ENCODE measurements around the gene HEATR5B. TPM values are rescaled to one million over a fixed set of nuclear protein-coding genes. Genes with fewer than 3 reads are reported as not detected.
"Not testable (repeated sequence)": the region's sequence is repeated elsewhere in the genome, so short reads cannot be mapped to it uniquely, and the experiment has no call there.

Gene HEATR5B
- total RNA-seq, 1 experiment from 2014 or later, result 16.1 TPM

- H3K27me3 ChIP-seq (replicated peaks; ENCODE audit: control insufficient read depth, insufficient read depth, low read length), result no peaks in the 10 kb centered on the region
- no peaks in the 10 kb centered on the region for H3K9me3 ChIP-seq
- intact Hi-C loops (cut with micrococcal nuclease; ENCODE audit: unreplicated experiment), result no loop called here
- no peak for DNase-seq
- H3K4me3 ChIP-seq (ENCODE audit: low read depth, low read length), result no peak overlapping the region
- Mint-ChIP-seq H3K27me3 (ENCODE audit: insufficient read depth, unreplicated experiment) (no peaks in the 10 kb centered on the region), H3K36me3 (ENCODE audit: insufficient read depth, unreplicated experiment) (peaks cover 12% of the 10 kb centered on the region), H3K27ac (ENCODE audit: unreplicated experiment) (no peak overlapping the region), H3K9me3 (ENCODE audit: unreplicated experiment) (no peaks in the 10 kb centered on the region), H3K4me3 (ENCODE audit: unreplicated experiment) (no peak overlapping the region), H3K4me1 (ENCODE audit: low read depth, unreplicated experiment) (peaks cover 7% of the 10 kb centered on the region)
- no peak for TF ChIP-seq CTCF (IDR thresholded peaks at IDR 0.05; ENCODE audit: insufficient read depth in 1 of 2, low read depth in 1 of 2, low read length in 1 of 2, severe bottlenecking in 1 of 2, unreplicated experiment in 1 of 2)
- no peaks in the 10 kb centered on the region for H3K36me3 ChIP-seq (ENCODE audit: control insufficient read depth, insufficient read depth, low read length)
- ChIA-PET CTCF (interaction anchor here (0.6 kb wide), 1 partner anchor 233 kb away, joined by 3 read pairs; no protein-coding TSS in a partner anchor), POLR2A (interaction anchor here (0.6 kb wide), 1 partner anchor 64 kb away, joined by 5 read pairs; no protein-coding TSS in a partner anchor)
- no TSS peak for BruUV-seq (replicated peaks)
- no peaks in the 10 kb centered on the region for H3K4me1 ChIP-seq
Observed at GRCh38 chr2:36981911-36982310, 102.3 kb downstream of the HEATR5B start.

DNA sequence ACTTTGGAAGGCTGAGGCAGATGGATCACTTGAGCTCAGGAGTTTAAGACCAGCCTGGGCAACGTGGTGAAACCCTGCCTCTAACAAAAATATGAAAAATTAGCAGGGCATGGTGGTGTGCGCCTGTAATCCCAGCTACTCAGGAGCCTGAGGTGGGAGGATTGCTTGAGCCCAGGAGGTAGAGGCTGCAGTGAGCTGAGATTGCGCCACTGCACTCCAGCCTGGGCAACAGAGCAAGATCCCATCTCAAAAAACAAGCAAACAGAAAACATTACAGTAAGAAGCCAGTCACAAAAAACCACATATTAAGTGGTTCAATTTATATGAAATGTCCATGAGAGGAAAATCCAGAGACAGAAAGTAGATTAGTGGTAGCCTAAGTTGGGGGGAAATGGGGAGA is 105.2 kb downstream of the HEATR5B start:
- H3K4me1 ChIP-seq; H3K4me1 Mint-ChIP-seq (ENCODE audit: low read depth, unreplicated experiment); H3K9me3 Mint-ChIP-seq (ENCODE audit: unreplicated experiment); H3K9me3 ChIP-seq; H3K27me3 ChIP-seq (replicated peaks; ENCODE audit: control insufficient read depth, insufficient read depth, low read length); H3K4me3 Mint-ChIP-seq (ENCODE audit: unreplicated experiment); DNase-seq; H3K27me3 Mint-ChIP-seq (ENCODE audit: insufficient read depth, unreplicated experiment); intact Hi-C loops (cut with micrococcal nuclease; ENCODE audit: unreplicated experiment); H3K36me3 ChIP-seq (ENCODE audit: control insufficient read depth, insufficient read depth, low read length); POLR2A ChIA-PET; H3K4me3 ChIP-seq (ENCODE audit: low read depth, low read length); BruUV-seq (replicated peaks); CTCF ChIA-PET; H3K27ac Mint-ChIP-seq (ENCODE audit: unreplicated experiment): not testable (repeated sequence)
- H3K36me3 Mint-ChIP-seq (ENCODE audit: insufficient read depth, unreplicated experiment), result peaks cover 12% of the 10 kb centered on the region

GRCh38 chr2:36976065-36976464 is 108.1 kb downstream of the HEATR5B start:
- TF ChIP-seq CTCF (IDR thresholded peaks at IDR 0.05; ENCODE audit: insufficient read depth in 1 of 2, low read depth in 1 of 2, low read length in 1 of 2, severe bottlenecking in 1 of 2, unreplicated experiment in 1 of 2), result no peak
- no peaks in the 10 kb centered on the region for H3K4me1 Mint-ChIP-seq (ENCODE audit: low read depth, unreplicated experiment)
- no peaks in the 10 kb centered on the region for H3K9me3 Mint-ChIP-seq (ENCODE audit: unreplicated experiment)
- H3K27ac Mint-ChIP-seq (ENCODE audit: unreplicated experiment), result no peak overlapping the region
- H3K27me3 Mint-ChIP-seq (ENCODE audit: insufficient read depth, unreplicated experiment), result no peaks in the 10 kb centered on the region
- H3K27me3 ChIP-seq (replicated peaks; ENCODE audit: control insufficient read depth, insufficient read depth, low read length), result no peaks in the 10 kb centered on the region
- POLR2A ChIA-PET, result no interaction called here
- no TSS peak for BruUV-seq (replicated peaks)
- no peaks in the 10 kb centered on the region for H3K36me3 ChIP-seq (ENCODE audit: control insufficient read depth, insufficient read depth, low read length)
- peaks cover 12% of the 10 kb centered on the region for H3K36me3 Mint-ChIP-seq (ENCODE audit: insufficient read depth, unreplicated experiment)
- intact Hi-C loops (cut with micrococcal nuclease; ENCODE audit: unreplicated experiment), result no loop called here
- no peaks in the 10 kb centered on the region for H3K4me1 ChIP-seq
- H3K9me3 ChIP-seq, result no peaks in the 10 kb centered on the region
- no peak overlapping the region for H3K4me3 Mint-ChIP-seq (ENCODE audit: unreplicated experiment)
- CTCF ChIA-PET, result no interaction called here
- no peak for DNase-seq
- H3K4me3 ChIP-seq (ENCODE audit: low read depth, low read length), result no peak overlapping the region

- Mint-ChIP-seq H3K27me3 (ENCODE audit: insufficient read depth, unreplicated experiment) (no peaks in the 10 kb centered on the region), H3K4me1 (ENCODE audit: low read depth, unreplicated experiment) (no peaks in the 10 kb centered on the region), H3K27ac (ENCODE audit: unreplicated experiment) (no peak overlapping the region), H3K36me3 (ENCODE audit: insufficient read depth, unreplicated experiment) (peaks cover 12% of the 10 kb centered on the region), H3K4me3 (ENCODE audit: unreplicated experiment) (no peak overlapping the region), H3K9me3 (ENCODE audit: unreplicated experiment) (no peaks in the 10 kb centered on the region)
- H3K36me3 ChIP-seq (ENCODE audit: control insufficient read depth, insufficient read depth, low read length), result no peaks in the 10 kb centered on the region
- ChIA-PET POLR2A (interaction anchor here (0.6 kb wide), 2 partner anchors 8 to 180 kb away, joined by 3 read pairs; no protein-coding TSS in a partner anchor), CTCF (interaction anchor here (0.6 to 0.7 kb wide), 2 partner anchors 73 to 107 kb away, joined by 3 to 4 read pairs; no protein-coding TSS in a partner anchor)
- no peak for DNase-seq
- no peak for TF ChIP-seq CTCF (IDR thresholded peaks at IDR 0.05; ENCODE audit: insufficient read depth in 1 of 2, low read depth in 1 of 2, low read length in 1 of 2, severe bottlenecking in 1 of 2, unreplicated experiment in 1 of 2)
- intact Hi-C loops (cut with micrococcal nuclease; ENCODE audit: unreplicated experiment), result no loop called here
- no peaks in the 10 kb centered on the region for H3K4me1 ChIP-seq
- H3K4me3 ChIP-seq (ENCODE audit: low read depth, low read length), result no peak overlapping the region
- no peaks in the 10 kb centered on the region for H3K27me3 ChIP-seq (replicated peaks; ENCODE audit: control insufficient read depth, insufficient read depth, low read length)
- H3K9me3 ChIP-seq, result no peaks in the 10 kb centered on the region
- no TSS peak for BruUV-seq (replicated peaks)
Observed at GRCh38 chr2:36975306-36975705, 108.9 kb downstream of the HEATR5B start.

Data from Caco-2 (cell line).